GM19238 (cell line): Measurements from ENCODE around the gene ACTBL2.
"Not testable (repeated sequence)": the region's sequence is repeated elsewhere in the genome, so short reads cannot be mapped to it uniquely, and the experiment has no call there.

Experiments used
- DNase-seq: peaks from one replicate; pipeline ENCODE4 v3.0.0; 2011; ENCODE audit warnings: low spot score; ENCODE audit not compliant: insufficient read length

ACTBL2 gene

GRCh38 chr5:57482671-57483106, at the start of gene ACTBL2:
Gene ACTBL2 (minus strand): TSS chr5:57482811. CDS start chr5:57482707, 104 bp downstream.
- no peak for DNase-seq

GRCh38 chr5:57531333-57531732, 48.7 kb upstream of the ACTBL2 start:
- DNase-seq: no peak

- no peak for DNase-seq
Measured at GRCh38 chr5:57529864-57530263, 47.3 kb upstream of the ACTBL2 start.

DNA sequence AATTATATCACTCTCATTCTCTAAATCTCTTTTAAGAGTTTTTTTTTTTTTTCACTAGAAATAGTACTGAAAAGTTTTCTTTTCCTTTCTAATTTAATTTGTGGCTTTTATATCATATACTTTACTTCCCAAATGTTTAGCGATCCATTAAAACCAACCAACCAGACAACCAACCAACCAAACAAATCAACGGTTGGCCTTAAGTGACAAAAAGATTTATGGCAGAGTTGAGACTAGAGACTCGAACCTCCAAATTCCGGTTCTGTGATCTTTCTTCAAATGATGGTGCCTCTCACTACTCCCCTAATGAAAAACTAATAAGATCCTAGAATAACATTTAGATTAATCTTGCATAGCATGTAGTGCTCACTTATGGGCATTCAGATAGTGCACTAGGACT, 45.3 kb upstream of the ACTBL2 start:
- DNase-seq: no peak

DNA sequence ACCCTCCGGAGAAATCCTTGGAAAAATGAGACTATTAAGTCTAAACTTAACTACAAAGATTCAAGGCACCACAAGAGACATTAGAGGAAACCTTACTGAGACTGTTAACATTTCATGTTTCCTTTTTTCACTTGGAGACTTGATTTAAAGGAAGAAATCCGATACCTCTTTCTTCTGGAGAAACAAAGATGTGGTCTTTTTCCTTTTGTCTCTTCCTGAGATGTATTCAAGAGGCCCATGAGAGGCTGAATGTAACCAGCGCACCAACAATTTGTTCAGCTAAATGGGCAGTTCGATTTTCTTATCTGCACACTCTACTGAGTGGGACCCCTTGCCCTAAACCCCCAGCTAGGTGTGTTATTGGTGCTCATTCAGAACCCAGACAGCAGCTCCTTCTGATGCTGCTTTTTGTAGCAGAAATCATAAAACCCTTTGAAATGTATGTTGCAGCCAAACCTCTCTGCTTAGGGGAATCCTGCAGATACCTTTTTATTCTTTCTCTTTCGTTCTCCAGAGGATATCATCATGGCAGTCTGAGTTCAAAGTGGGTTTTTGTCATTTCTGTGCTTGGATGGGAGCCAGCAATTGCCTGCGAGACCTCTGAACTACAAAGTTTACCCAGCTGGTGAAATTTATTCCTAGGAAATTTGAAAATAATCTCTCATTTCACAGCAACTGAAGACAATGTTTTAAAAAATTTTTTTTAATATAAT, 41.9 kb upstream of the ACTBL2 start:
- no peak for DNase-seq

- DNase-seq: not testable (repeated sequence)
Measured at GRCh38 chr5:57522477-57522876, 39.9 kb upstream of the ACTBL2 start.

- not testable (repeated sequence) for DNase-seq
Measured at GRCh38 chr5:57518415-57518814, 35.8 kb upstream of the ACTBL2 start.

- DNase-seq: no peak
Measured at GRCh38 chr5:57517250-57517649, 34.6 kb upstream of the ACTBL2 start.

DNA sequence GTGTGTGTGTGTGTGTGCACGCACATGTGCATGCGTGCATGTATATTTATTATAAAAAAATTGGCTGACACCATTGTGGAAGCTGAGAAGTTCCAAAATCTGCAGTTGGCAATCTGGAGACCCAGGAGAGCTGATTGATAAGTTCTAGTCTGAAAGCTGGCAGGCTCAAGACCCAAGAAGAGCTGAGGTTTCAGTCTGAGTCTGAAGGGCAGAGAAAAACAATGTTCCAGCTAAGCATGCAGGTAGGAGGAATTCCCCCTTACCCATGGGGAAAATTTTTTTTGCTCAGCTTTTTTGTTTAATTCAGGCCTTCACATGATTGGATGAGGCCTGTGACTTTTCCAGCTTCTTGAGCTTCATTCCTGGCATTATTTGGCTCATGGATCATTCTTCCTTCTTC, 31.2 kb upstream of the ACTBL2 start:
- no peak for DNase-seq

GRCh38 chr5:57511321-57511720, 28.7 kb upstream of the ACTBL2 start:
- DNase-seq: no peak

- DNase-seq: no peak
Measured at GRCh38 chr5:57509501-57510260, 27.1 kb upstream of the ACTBL2 start.

DNA sequence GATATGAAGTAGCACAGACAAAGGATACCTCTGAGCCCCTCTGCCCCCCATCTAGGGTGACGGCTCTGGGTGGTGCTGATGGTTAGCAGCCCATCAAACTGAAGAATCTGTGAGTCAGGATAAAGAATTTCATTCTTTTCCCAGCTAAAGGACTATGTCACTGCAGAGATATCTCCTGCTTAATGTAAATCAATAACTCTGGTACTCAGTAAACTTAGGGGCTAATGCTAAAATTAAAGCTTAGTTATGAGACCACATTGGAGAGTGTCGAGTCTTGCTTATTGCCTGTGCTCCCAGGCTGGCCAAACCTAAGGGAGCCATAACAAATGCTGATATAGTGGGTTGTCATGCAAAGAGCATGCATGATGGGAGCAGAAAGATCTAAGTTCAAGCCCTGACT, 25.6 kb upstream of the ACTBL2 start:
- DNase-seq: no peak

- no peak for DNase-seq
Measured at GRCh38 chr5:57505272-57506200, 22.9 kb upstream of the ACTBL2 start.

DNA sequence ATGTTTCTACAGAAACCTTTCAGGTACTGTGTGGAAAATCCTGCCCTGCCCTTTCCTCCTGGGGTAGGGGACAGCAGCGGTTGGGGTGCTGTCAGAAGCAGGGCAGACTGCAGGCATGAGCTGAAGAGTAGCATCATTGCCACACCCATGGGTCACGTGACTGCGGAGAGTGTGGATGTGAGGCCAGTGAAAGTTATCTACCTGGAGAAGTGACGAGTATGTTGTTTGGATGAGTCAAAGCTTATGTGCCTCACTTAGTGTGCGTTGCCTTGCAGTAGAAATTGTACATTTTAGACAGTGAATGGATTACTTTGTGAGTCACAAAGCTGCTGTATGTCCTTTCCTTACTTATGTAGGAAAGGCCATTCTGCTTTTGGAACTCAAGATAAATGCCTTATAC, 21.7 kb upstream of the ACTBL2 start:
- no peak for DNase-seq

DNA sequence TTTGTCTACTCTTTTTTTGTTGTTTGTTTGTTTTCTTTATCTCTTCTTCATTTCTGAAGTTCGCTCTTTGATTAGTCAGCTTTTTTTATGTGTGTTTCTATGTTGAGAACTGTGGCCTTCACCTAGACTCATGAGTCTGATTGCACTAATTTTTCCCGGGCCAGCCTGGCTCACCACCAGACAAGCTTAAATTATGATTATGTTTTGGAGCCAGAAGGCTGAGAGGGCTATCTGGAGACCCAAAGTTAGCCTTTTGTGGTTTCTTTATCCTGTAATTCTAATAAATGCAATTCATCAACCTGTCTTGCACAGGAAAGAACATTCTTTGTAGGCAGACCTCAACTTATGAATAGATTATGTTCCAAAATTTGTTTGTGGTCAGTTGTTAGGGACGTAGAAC, 20.8 kb upstream of the ACTBL2 start:
- DNase-seq: no peak

- no peak for DNase-seq
Measured at GRCh38 chr5:57501414-57502201, 19.0 kb upstream of the ACTBL2 start.

DNA sequence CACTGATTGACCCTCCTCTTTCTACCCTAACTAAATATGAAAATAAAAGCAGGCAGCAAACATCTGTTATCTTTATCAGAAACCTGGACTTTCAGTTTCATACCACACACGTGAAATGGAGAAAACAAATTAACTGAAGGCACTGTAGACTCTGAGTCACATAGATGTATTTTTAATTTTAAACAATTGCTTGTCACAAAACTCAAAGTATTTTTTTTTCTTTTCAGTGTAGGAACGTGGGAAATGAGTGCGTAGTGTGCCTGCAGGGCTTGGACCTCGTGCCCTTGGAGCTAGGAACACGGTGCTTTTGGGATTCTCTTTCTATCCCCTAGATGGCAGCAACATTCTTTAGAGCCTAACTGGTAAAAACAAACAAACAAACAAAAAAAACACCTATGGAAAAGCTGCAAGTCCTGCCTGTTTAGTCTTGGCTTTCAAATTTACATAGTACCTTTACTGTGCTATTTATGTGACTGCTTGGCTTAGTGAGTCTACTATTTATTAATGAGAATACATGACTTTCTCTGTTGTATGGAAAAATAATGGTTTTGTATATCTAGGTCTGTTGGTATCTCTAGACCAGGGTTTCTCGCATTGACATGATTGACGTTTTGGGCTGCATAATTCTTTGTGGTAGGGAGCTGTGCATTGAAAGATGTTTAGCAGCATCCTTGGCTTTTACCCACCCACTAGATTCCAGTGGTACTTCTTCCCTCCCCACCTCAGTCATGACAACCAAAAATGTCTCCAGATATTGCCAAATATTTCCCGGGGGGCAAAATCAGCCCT, 16.8 kb upstream of the ACTBL2 start:
- DNase-seq: peak; percentile 23

GRCh38 chr5:57497733-57498132, 15.1 kb upstream of the ACTBL2 start:
- DNase-seq: no peak

DNA sequence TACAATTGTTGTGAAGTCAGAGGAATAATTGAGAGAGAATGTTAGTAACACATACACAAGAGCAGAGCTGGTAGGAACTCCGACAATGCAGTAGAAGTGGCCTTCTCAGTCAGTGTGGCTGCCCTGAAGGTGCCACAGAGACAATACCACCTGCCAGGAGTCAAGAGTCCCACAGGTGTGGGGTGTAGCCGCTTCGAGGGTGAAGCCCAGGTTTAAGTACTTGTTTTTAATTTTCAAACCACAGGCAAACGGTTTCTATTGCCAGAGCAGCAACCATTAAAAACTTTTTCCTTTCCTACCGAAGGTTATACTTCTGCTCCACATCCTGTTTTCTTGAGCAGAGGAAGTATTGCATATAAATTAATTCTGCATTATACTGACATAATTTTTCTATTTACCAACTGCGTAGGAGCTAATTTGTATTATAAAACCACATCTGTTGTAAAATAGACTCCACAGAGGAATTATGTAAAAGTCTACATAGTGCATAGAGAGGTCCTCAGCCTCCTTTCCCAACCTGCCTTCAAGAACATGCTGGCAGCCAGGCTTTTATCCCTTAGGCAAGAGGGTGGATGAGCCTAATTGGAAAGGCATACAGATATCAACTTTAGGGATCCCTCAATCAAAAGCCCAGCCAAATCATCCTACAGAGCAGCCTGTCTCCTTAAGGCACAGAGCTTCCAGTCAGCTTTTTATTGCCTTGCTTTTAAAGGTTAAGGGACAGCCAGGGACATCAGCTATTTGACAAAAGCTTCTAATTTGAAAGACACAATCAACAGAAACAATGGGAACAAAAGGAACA, 12.9 kb upstream of the ACTBL2 start:
- no peak for DNase-seq
